Measurements from ENCODE around the gene SCN5A. TPM values are rescaled to one million over a fixed set of nuclear protein-coding genes. Genes with fewer than 3 reads are reported as not detected.

The SCN5A gene
- total and polyA plus RNA-seq, 2 donors (not counting 1 experiment from before 2014, with no cell fraction given) = 0.20 to 0.37 TPM

DNA sequence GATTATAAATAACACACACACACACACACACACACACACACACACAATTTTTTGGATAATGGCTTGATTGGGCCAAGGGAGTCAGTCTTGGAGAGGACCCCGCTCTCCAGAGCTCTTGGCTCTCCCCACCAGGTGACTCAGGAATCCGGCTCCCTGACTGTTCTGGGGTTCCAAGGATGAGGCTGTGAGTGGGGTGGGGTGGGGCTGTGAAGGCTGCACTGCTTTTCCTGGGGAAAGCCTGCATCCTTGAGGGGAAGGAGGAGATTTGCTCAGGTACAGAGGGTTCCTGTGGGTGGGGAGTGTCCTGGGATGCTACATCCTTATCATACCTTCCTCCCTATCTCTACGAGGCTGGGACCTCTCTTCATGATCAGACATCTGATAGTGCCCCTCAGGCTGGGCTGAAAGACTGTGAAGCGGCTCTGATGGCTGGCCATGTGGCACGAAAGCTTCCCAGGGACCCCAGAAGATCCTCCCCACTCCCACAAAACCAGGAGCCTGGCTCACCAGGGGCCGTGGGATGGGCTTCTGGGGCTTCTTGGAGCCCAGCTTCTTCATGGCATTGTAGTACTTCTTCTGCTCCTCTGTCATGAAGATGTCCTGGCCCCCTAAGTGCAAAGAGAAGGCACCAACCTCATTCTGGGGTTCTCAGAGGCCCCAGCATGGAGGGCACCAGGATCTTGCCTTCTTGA lies 94.2 kb downstream of the SCN5A start:
- Histone ChIP-seq H3K27ac (ENCODE audit: low read length in 2 of 2) (no peak overlapping the region), H2AFZ (ENCODE audit: insufficient read depth, low read depth, low read length, poor library complexity, severe bottlenecking) (no peak overlapping the region), H3K9ac (ENCODE audit: low read length) (no peak overlapping the region), H3K4me2 (replicated peaks; ENCODE audit: low read depth, low read length, poor library complexity, severe bottlenecking) (no peak overlapping the region), H3K4me3 (ENCODE audit: control extremely low read depth in 1 of 5, extremely low read depth in 1 of 5, insufficient read depth in 1 of 5, low read depth in 2 of 5, low read length in 4 of 5) (no peak overlapping the region), H3K4me1 (ENCODE audit: control insufficient read depth in 2 of 2, insufficient read depth in 2 of 2, low read length in 2 of 2) (no peaks in the 10 kb centered on the region), H3K79me2 (ENCODE audit: control insufficient read depth, insufficient read depth, low read length) (no peaks in the 10 kb centered on the region), H3K36me3 (replicated peaks in 1 of 2; ENCODE audit: control extremely low read depth in 1 of 2, control insufficient read depth in 1 of 2, extremely low read depth in 1 of 2, insufficient read depth in 2 of 2, low read length in 1 of 2) (no peaks in the 10 kb centered on the region), H3K9me3 (ENCODE audit: control extremely low read depth in 1 of 3, control insufficient read depth in 2 of 3, insufficient read depth in 1 of 3, low read length in 2 of 3) (peaks cover 0 to 11% (median 0%) of the 10 kb centered on the region in 3 donors), H3K27me3 (replicated peaks in 1 of 4; ENCODE audit: control extremely low read depth in 1 of 4, control insufficient read depth in 3 of 4, insufficient read depth in 4 of 4, low read length in 3 of 4) (peaks cover 0 to 6% (median 0%) of the 10 kb centered on the region in 4 experiments), H4K20me1 (ENCODE audit: control insufficient read depth, insufficient read depth, low read length, poor library complexity, severe bottlenecking) (no peaks in the 10 kb centered on the region)
- ChIA-PET CTCF (no interaction called here), POLR2A (no interaction called here)
- H3K9me3 Mint-ChIP-seq (ENCODE audit: insufficient read depth) = peaks cover 4% of the 10 kb centered on the region
- intact Hi-C loops (cut with micrococcal nuclease) = no loop called here
- peaks cover 20% of the 10 kb centered on the region for H3K27me3 Mint-ChIP-seq
- TF ChIP-seq, protein P1, sequence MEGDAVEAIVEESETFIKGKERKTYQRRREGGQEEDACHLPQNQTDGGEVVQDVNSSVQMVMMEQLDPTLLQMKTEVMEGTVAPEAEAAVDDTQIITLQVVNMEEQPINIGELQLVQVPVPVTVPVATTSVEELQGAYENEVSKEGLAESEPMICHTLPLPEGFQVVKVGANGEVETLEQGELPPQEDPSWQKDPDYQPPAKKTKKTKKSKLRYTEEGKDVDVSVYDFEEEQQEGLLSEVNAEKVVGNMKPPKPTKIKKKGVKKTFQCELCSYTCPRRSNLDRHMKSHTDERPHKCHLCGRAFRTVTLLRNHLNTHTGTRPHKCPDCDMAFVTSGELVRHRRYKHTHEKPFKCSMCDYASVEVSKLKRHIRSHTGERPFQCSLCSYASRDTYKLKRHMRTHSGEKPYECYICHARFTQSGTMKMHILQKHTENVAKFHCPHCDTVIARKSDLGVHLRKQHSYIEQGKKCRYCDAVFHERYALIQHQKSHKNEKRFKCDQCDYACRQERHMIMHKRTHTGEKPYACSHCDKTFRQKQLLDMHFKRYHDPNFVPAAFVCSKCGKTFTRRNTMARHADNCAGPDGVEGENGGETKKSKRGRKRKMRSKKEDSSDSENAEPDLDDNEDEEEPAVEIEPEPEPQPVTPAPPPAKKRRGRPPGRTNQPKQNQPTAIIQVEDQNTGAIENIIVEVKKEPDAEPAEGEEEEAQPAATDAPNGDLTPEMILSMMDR (IDR thresholded peaks at IDR 0.05) = no peak
- no peak for TF ChIP-seq EZH2 (IDR thresholded peaks at IDR 0.05; ENCODE audit: borderline replicate concordance, insufficient read depth, low read depth, low read length, poor library complexity, severe bottlenecking)
- WGBS (ENCODE audit: insufficient coverage) = 89% methylated on average over 3 of the region's 6 CpGs
- ATAC-seq (ENCODE audit: low read depth) = no peak
- no peak overlapping the region for H3K27ac Mint-ChIP-seq
- no peak overlapping the region for H3K4me3 Mint-ChIP-seq
- no peak for DNase-seq
- no peaks in the 10 kb centered on the region for H3K4me1 Mint-ChIP-seq

DNA sequence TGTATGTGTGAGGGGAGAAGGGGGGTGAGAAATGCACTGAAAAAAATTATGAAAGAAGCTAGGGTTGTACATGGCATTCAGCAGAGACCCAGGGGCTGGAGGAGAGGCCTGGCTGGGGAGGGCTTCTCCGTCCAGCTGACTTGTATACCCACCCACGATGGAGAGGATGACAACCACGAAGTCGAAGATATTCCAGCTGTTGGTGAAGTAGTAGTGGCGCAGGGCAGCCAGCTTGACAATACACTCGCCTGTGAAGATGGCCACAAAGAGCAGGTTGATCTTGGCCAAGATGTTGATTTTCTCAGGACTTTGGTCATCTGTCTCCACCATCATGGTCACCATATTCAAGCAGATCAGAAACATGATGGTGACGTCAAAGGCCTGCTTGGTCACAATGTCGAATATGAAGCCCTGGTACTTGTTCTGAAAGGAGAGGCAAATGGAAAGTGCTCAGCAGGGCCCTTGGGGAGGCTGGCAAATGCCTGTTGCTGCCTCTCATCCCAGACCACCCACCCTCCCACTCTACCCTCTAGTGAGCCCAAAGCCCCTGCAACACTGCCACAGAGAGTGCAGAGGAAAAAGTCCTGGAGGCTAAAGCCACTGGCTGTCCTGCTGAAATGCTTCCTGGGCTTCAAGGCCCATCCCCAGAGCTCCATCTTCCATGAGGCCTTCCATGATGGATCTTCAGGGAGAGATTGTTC lies 95.2 kb downstream of the SCN5A start:
- no peak overlapping the region for H3K27ac Mint-ChIP-seq
- no peak for DNase-seq
- H3K9me3 ChIP-seq (ENCODE audit: control extremely low read depth in 1 of 3, control insufficient read depth in 2 of 3, insufficient read depth in 1 of 3, low read length in 2 of 3) = peaks cover 0 to 11% (median 0%) of the 10 kb centered on the region in 3 donors
- no peak overlapping the region for H3K27ac ChIP-seq (ENCODE audit: low read length in 2 of 2)
- WGBS (ENCODE audit: insufficient coverage) = 95% methylated on average over 6 of the region's 8 CpGs
- no peak for TF ChIP-seq EZH2 (IDR thresholded peaks at IDR 0.05; ENCODE audit: borderline replicate concordance, insufficient read depth, low read depth, low read length, poor library complexity, severe bottlenecking)
- TF ChIP-seq, protein P1 (IDR thresholded peaks at IDR 0.05) = no peak
- H3K9me3 Mint-ChIP-seq (ENCODE audit: insufficient read depth) = peaks cover 4% of the 10 kb centered on the region
- no peaks in the 10 kb centered on the region for H4K20me1 ChIP-seq (ENCODE audit: control insufficient read depth, insufficient read depth, low read length, poor library complexity, severe bottlenecking)
- H3K27me3 Mint-ChIP-seq = peaks cover 16% of the 10 kb centered on the region
- H3K79me2 ChIP-seq (ENCODE audit: control insufficient read depth, insufficient read depth, low read length) = no peaks in the 10 kb centered on the region
- no peak overlapping the region for H3K4me3 Mint-ChIP-seq
- no peaks in the 10 kb centered on the region for H3K4me1 Mint-ChIP-seq
- peaks cover 0 to 6% (median 0%) of the 10 kb centered on the region in 4 experiments for H3K27me3 ChIP-seq (replicated peaks in 1 of 4; ENCODE audit: control extremely low read depth in 1 of 4, control insufficient read depth in 3 of 4, insufficient read depth in 4 of 4, low read length in 3 of 4)
- no peaks in the 10 kb centered on the region for H3K4me1 ChIP-seq (ENCODE audit: control insufficient read depth in 2 of 2, insufficient read depth in 2 of 2, low read length in 2 of 2)
- intact Hi-C loops (cut with micrococcal nuclease) = no loop called here
- no peak for ATAC-seq (ENCODE audit: low read depth)
- no peak overlapping the region for H3K4me2 ChIP-seq (replicated peaks; ENCODE audit: low read depth, low read length, poor library complexity, severe bottlenecking)
- H2AFZ ChIP-seq (ENCODE audit: insufficient read depth, low read depth, low read length, poor library complexity, severe bottlenecking) = no peak overlapping the region
- no peaks in the 10 kb centered on the region for H3K36me3 ChIP-seq (replicated peaks in 1 of 2; ENCODE audit: control extremely low read depth in 1 of 2, control insufficient read depth in 1 of 2, extremely low read depth in 1 of 2, insufficient read depth in 2 of 2, low read length in 1 of 2)
- H3K9ac ChIP-seq (ENCODE audit: low read length) = no peak overlapping the region
- POLR2A ChIA-PET = no interaction called here
- CTCF ChIA-PET = no interaction called here
- no peak overlapping the region for H3K4me3 ChIP-seq (ENCODE audit: control extremely low read depth in 1 of 5, extremely low read depth in 1 of 5, insufficient read depth in 1 of 5, low read depth in 2 of 5, low read length in 4 of 5)
